HG03460 (cell line): ENCODE measurements around the gene ACOX1.

ENCODE experiments used
- ATAC-seq: cut with Tn5 transposase; IDR thresholded peaks from one replicate; pipeline ENCODE4 v1.9.1; 2021; ENCODE audit not compliant: unreplicated experiment

ACOX1 gene

GRCh38 chr17:75940727-75941441 lies 38.1 kb downstream of the ACOX1 start, which contains the start of gene FBF1:
TSS of gene FBF1 (minus strand) at chr17:75941042. CDS start at chr17:75938149, 2,893 bp downstream.
- ATAC-seq: peak; percentile 97

- ATAC-seq: no peak
Measured at GRCh38 chr17:75937652-75938051, 41.3 kb downstream of the ACOX1 start.

GRCh38 chr17:75933808-75934207 lies 45.2 kb downstream of the ACOX1 start:
- no peak for ATAC-seq

GRCh38 chr17:75932852-75933251 lies 46.1 kb downstream of the ACOX1 start:
- ATAC-seq: no peak

GRCh38 chr17:75931062-75931461 lies 47.9 kb downstream of the ACOX1 start:
- no peak for ATAC-seq

GRCh38 chr17:75927286-75927922 lies 51.6 kb downstream of the ACOX1 start:
- ATAC-seq: no peak

GRCh38 chr17:75926456-75926855 lies 52.5 kb downstream of the ACOX1 start:
- no peak for ATAC-seq

- ATAC-seq: no peak
Measured at GRCh38 chr17:75925912-75926311, 53.1 kb downstream of the ACOX1 start.

GRCh38 chr17:75925103-75925502 lies 53.9 kb downstream of the ACOX1 start:
- ATAC-seq: no peak

- no peak for ATAC-seq
Measured at GRCh38 chr17:75922963-75923874, 55.7 kb downstream of the ACOX1 start.

GRCh38 chr17:75922173-75922961 lies 56.6 kb downstream of the ACOX1 start:
- ATAC-seq: no peak

- ATAC-seq: no peak
Measured at GRCh38 chr17:75921596-75921995, 57.4 kb downstream of the ACOX1 start.

- ATAC-seq: no peak
Measured at GRCh38 chr17:75920045-75920560, 58.9 kb downstream of the ACOX1 start.

GRCh38 chr17:75919611-75920010 lies 59.4 kb downstream of the ACOX1 start:
- no peak for ATAC-seq

GRCh38 chr17:75917917-75918445 lies 61.0 kb downstream of the ACOX1 start:
- ATAC-seq: no peak

- ATAC-seq: no peak
Measured at GRCh38 chr17:75917141-75917916, 61.6 kb downstream of the ACOX1 start.

GRCh38 chr17:75915268-75915667 lies 63.7 kb downstream of the ACOX1 start:
- no peak for ATAC-seq

- no peak for ATAC-seq
Measured at GRCh38 chr17:75914643-75915267, 64.2 kb downstream of the ACOX1 start.
